HG03565 (cell line): ENCODE measurements around the gene SBK2.

Experiments
- ATAC-seq: cut with Tn5 transposase; IDR thresholded peaks from one replicate; pipeline ENCODE4 v1.9.1; 2021; ENCODE audit warnings: mild to moderate bottlenecking, moderate library complexity; ENCODE audit not compliant: unreplicated experiment

The SBK2 gene

GRCh38 chr19:55554741-55555152 lies 17.8 kb upstream of the SBK2 start:
- ATAC-seq = no peak

GRCh38 chr19:55554302-55554701 lies 17.4 kb upstream of the SBK2 start:
- no peak for ATAC-seq

GRCh38 chr19:55553217-55554182 lies 16.6 kb upstream of the SBK2 start:
- no peak for ATAC-seq

- ATAC-seq = no peak
Measured at GRCh38 chr19:55552620-55553019, 15.7 kb upstream of the SBK2 start.

- no peak for ATAC-seq
Measured at GRCh38 chr19:55552206-55552605, 15.3 kb upstream of the SBK2 start.

GRCh38 chr19:55550321-55550650 lies 13.4 kb upstream of the SBK2 start:
- no peak for ATAC-seq

GRCh38 chr19:55549500-55550320 lies 12.8 kb upstream of the SBK2 start:
- no peak for ATAC-seq

GRCh38 chr19:55546822-55547614 lies 10.1 kb upstream of the SBK2 start:
- no peak for ATAC-seq

GRCh38 chr19:55546011-55546410 lies 9.1 kb upstream of the SBK2 start:
- no peak for ATAC-seq

- ATAC-seq = no peak
Measured at GRCh38 chr19:55545443-55545842, 8.5 kb upstream of the SBK2 start, which contains the start of gene SBK3. Gene SBK3, minus strand, starts transcription at chr19:55545543. Its CDS starts 0 bp downstream, at chr19:55545543.

GRCh38 chr19:55544776-55545439 lies 8.0 kb upstream of the SBK2 start:
- no peak for ATAC-seq

GRCh38 chr19:55544014-55544413 lies 7.1 kb upstream of the SBK2 start:
- no peak for ATAC-seq

- ATAC-seq = no peak
Measured at GRCh38 chr19:55543567-55543966, 6.6 kb upstream of the SBK2 start.

GRCh38 chr19:55542292-55542855 lies 5.4 kb upstream of the SBK2 start:
- ATAC-seq = no peak

GRCh38 chr19:55541091-55541490 lies 4.2 kb upstream of the SBK2 start:
- no peak for ATAC-seq

- ATAC-seq = no peak
Measured at GRCh38 chr19:55540619-55541018, 3.7 kb upstream of the SBK2 start.

- no peak for ATAC-seq
Measured at GRCh38 chr19:55539090-55539984, 2.4 kb upstream of the SBK2 start.

GRCh38 chr19:55538132-55538531 lies 1.2 kb upstream of the SBK2 start:
- no peak for ATAC-seq

- no peak for ATAC-seq
Measured at GRCh38 chr19:55537741-55538111, 793 bp upstream of the SBK2 start.
